Measurements from ENCODE around the gene KCNJ16. TPM values are rescaled to one million over a fixed set of nuclear protein-coding genes. Genes with fewer than 3 reads are reported as not detected.
"Not testable (repeated sequence)": the region's sequence is repeated elsewhere in the genome, so short reads cannot be mapped to it uniquely, and the experiment has no call there.

KCNJ16 gene
- polyA plus RNA-seq, 1 experiment, result not detected

DNA sequence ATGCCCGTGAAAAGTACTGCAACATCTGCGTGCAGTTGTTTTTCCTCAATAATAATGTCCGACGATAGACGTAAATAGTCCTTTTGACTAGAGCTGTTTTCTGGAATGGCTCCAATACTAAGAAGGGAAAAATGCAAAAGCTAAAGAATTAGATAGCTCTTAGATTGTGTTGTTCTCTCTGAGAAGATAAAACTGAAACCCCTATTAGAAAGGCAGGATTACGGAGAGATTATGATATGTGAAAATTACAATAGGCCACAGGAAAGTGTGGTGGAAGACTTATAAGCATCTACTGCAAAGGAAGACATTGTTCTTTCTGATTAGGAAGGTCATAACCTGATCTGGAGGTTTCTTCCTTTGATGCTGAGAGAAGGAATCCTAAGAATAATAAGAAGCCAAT, 33.5 kb upstream of the KCNJ16 start:
- Histone ChIP-seq H3K4me3 (ENCODE audit: low read depth, low read length) (no peak overlapping the region), H3K27ac (ENCODE audit: low read depth, low read length) (no peak overlapping the region), H3K27me3 (ENCODE audit: control insufficient read depth, insufficient read depth, low read length) (no peaks in the 10 kb centered on the region), H3K9me3 (ENCODE audit: control insufficient read depth, insufficient read depth, low read length) (no peaks in the 10 kb centered on the region)
- POLR2A ChIA-PET, result no interaction called here
- TF ChIP-seq, protein P1, sequence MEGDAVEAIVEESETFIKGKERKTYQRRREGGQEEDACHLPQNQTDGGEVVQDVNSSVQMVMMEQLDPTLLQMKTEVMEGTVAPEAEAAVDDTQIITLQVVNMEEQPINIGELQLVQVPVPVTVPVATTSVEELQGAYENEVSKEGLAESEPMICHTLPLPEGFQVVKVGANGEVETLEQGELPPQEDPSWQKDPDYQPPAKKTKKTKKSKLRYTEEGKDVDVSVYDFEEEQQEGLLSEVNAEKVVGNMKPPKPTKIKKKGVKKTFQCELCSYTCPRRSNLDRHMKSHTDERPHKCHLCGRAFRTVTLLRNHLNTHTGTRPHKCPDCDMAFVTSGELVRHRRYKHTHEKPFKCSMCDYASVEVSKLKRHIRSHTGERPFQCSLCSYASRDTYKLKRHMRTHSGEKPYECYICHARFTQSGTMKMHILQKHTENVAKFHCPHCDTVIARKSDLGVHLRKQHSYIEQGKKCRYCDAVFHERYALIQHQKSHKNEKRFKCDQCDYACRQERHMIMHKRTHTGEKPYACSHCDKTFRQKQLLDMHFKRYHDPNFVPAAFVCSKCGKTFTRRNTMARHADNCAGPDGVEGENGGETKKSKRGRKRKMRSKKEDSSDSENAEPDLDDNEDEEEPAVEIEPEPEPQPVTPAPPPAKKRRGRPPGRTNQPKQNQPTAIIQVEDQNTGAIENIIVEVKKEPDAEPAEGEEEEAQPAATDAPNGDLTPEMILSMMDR (IDR thresholded peaks at IDR 0.05; ENCODE audit: low read depth, low read length), result no peak
- CTCF ChIA-PET, result interaction anchor here (0.7 kb wide), 1 partner anchor 443 kb away, joined by 3 read pairs; no protein-coding TSS in a partner anchor
- DNase-seq (ENCODE audit: low read depth, low spot score), result no peak

DNA sequence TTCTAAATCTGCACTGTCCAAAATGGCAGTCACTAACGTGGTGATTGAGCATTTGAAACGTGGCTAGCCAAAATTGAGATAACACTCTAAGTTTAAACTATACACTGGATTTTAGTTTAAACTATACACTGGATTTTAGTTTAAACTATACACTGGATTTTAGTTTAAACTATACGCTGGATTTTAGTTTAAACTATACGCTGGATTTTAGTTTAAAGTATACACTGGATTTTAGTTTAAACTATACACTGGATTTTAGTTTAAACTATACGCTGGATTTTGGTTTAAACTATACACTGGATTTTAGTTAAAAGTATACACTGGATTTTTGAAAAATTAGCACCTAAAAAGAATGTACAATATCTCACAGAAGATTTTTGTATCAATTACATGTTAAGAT, 29.2 kb upstream of the KCNJ16 start:
- H3K27me3 ChIP-seq (ENCODE audit: control insufficient read depth, insufficient read depth, low read length); H3K9me3 ChIP-seq (ENCODE audit: control insufficient read depth, insufficient read depth, low read length); POLR2A ChIA-PET; DNase-seq (ENCODE audit: low read depth, low spot score); H3K27ac ChIP-seq (ENCODE audit: low read depth, low read length); H3K4me3 ChIP-seq (ENCODE audit: low read depth, low read length): not testable (repeated sequence)
- CTCF ChIA-PET, result interaction anchor here (1.4 kb wide), 1 partner anchor 439 kb away, joined by 3 read pairs; no protein-coding TSS in a partner anchor

DNA sequence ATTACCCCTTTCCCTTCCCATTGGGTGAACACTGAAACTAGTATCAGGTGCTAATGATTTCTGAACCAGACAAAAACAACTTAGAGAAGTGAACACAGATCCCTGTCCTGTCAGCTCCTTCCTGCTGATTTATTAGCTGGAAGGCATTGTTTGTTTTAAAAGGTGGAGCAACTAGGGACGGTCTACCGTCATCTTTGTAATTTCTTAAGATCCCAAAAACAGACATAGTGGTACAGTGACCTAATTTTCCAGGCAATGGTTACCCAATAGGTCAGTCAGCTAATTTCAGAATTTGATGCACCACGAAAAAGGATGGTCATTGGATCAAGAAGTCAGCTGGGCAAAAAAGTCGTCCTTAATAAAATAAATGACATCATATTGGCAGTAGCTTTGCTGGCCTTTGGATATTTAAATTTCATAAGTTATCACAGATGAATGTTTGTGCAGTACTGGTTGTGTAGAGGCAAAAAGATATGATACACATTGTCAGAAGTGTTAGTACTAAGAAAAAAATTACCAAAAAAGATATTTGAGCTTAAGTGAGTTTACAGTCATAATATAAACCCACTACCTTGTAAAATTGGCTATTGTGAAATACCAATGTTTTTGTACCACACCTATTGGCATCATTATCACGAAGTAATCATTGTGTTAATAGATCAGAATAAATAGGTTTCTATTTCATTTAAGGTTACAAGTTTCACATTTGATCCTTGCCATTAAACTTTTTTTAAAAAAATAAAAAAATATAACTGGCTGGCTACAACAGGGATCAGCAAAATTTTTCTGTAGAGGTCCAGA, 27.2 kb upstream of the KCNJ16 start:
- POLR2A ChIA-PET, result no interaction called here
- H3K9me3 ChIP-seq (ENCODE audit: control insufficient read depth, insufficient read depth, low read length), result no peaks in the 10 kb centered on the region
- CTCF ChIA-PET, result interaction anchor here (0.5 kb wide), 1 partner anchor 493 kb away, joined by 5 read pairs; no protein-coding TSS in a partner anchor
- no peak for DNase-seq (ENCODE audit: low read depth, low spot score)
- H3K4me3 ChIP-seq (ENCODE audit: low read depth, low read length), result no peak overlapping the region
- no peaks in the 10 kb centered on the region for H3K27me3 ChIP-seq (ENCODE audit: control insufficient read depth, insufficient read depth, low read length)
- no peak overlapping the region for H3K27ac ChIP-seq (ENCODE audit: low read depth, low read length)
- TF ChIP-seq, protein P1 (IDR thresholded peaks at IDR 0.05; ENCODE audit: low read depth, low read length), result no peak

DNA sequence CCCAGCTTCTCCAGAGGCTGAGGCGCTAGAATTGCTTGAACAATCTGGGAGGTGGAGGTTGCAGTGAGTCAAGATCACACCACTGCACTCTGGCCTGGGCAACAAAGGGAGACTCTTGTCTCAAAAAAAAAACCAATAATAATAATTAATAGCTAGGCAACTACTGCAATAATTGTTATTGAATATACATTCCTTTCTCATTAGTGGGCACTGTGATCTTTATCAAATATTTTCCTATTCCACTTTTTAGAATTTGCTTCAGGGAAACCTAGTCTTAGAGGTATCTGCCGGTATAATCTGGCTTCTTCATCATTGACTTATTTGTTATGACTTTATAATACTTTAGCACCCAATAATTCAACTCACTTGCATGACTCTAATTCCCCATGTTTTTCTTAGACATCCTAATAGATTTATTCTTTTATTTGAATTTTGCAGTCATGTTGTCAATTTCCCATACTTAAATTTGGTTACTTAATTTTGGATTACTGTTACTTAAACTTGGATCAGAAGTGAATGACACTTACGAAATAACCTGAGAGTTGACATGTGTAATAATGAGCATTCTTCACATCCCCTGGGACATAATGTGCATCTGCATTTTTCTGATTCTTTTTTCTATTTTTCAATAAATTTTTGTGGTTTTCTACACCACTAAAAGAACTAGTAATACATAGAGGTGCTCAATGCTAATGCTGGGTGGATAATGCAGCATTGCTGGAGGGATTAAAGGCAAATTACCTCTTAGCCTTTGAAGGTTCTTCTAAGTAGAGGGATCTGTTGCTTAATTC, 25.0 kb upstream of the KCNJ16 start:
- no peak overlapping the region for H3K4me3 ChIP-seq (ENCODE audit: low read depth, low read length)
- no peak for DNase-seq (ENCODE audit: low read depth, low spot score)
- CTCF ChIA-PET, result no interaction called here
- TF ChIP-seq, protein P1 (IDR thresholded peaks at IDR 0.05; ENCODE audit: low read depth, low read length), result no peak
- no peaks in the 10 kb centered on the region for H3K9me3 ChIP-seq (ENCODE audit: control insufficient read depth, insufficient read depth, low read length)
- H3K27me3 ChIP-seq (ENCODE audit: control insufficient read depth, insufficient read depth, low read length), result no peaks in the 10 kb centered on the region
- POLR2A ChIA-PET, result no interaction called here
- no peak overlapping the region for H3K27ac ChIP-seq (ENCODE audit: low read depth, low read length)

DNA sequence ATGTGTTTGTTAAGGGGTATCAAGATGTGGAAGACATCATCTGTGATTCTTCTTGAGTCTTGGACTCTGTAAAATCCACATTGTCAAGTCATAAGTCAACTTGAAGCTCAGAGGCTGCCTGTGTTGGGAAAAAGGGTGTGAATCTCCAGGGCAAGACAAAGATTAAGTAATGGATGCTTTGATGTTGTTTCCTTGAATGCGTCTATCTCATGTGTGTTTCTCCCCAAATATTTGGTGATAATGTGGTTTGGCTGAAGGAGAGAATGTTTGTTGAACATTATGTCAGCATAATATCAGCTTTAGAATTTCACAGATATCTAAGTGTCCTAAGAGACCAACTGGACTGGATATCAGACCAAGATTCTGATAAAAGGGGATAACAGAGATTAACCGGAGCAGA, 24.1 kb upstream of the KCNJ16 start:
- Histone ChIP-seq H3K9me3 (ENCODE audit: control insufficient read depth, insufficient read depth, low read length) (no peaks in the 10 kb centered on the region), H3K27ac (ENCODE audit: low read depth, low read length) (no peak overlapping the region), H3K4me3 (ENCODE audit: low read depth, low read length) (no peak overlapping the region), H3K27me3 (ENCODE audit: control insufficient read depth, insufficient read depth, low read length) (no peaks in the 10 kb centered on the region)
- CTCF ChIA-PET, result interaction anchor here (0.6 kb wide), 1 partner anchor 181 kb away, joined by 5 read pairs; no protein-coding TSS in a partner anchor
- POLR2A ChIA-PET, result no interaction called here
- TF ChIP-seq, protein P1 (IDR thresholded peaks at IDR 0.05; ENCODE audit: low read depth, low read length), result no peak
- no peak for DNase-seq (ENCODE audit: low read depth, low spot score)
